ENCODE measurements around the gene KCNIP4.

KCNIP4 gene

GRCh38 chr4:21680326-21680898 lies 268.2 kb downstream of the KCNIP4 start:
- DNase-seq: no peak

- DNase-seq: no peak
These were observed 269.9 kb downstream of the KCNIP4 start for GRCh38 chr4:21678711-21679110.

DNA sequence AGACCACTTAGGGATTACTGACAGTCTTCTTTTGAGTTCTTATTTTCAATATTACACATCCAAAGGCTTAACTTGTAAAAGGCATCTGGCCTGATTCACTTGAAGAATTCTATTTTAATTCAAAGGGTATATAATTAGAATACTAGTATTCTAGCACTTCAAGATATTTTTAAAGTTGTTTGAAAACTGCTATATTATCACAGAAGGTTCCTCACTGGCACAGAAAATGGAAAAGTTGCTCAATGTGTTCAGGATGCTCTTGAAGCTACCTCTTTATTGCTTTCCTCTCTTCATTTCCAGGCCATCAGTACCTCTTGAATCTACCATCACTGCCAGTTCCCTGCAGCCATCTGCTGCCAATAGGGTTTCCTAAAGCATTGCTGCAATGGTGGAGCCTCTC lies 271.4 kb downstream of the KCNIP4 start:
- no peak for DNase-seq

- DNase-seq: no peak
These were observed 284.2 kb downstream of the KCNIP4 start for GRCh38 chr4:21664355-21664754.

- DNase-seq: no peak
These were observed 291.7 kb downstream of the KCNIP4 start for GRCh38 chr4:21656832-21657231.

- no peak for DNase-seq
These were observed 293.5 kb downstream of the KCNIP4 start for GRCh38 chr4:21655031-21655430.

DNA sequence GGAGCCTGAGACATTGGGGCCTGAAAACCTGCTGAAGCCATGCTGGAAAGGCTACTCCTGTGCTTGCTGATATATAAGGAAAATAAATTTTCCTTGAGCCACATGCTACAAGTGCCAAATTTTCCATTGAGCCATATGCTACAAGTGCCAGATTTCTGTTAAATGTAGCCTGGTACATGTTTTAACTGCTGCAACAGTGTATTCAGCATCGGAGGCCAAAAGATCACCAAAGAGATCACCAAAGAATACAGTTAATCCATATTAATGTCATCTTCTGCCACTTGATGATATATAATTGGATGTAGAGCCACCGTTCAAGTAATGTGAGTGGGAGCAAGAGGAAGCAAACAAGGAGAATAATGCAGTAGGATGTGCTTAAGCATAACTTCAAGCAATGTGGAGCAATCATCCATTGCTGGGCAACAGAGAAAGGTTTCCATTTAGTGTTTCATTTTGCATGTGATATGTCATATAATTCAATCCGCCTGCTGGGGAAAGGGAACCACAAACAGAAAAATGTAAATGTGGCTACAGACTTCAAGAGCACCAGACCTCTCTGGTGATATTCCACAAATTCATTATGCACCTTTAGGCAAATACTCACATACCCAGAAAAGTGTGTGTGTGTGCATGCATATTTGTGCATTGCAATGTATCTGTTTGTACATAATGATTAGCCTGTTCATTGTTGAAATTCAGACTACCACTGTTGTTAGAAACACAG lies 295.9 kb downstream of the KCNIP4 start:
- DNase-seq: no peak

DNA sequence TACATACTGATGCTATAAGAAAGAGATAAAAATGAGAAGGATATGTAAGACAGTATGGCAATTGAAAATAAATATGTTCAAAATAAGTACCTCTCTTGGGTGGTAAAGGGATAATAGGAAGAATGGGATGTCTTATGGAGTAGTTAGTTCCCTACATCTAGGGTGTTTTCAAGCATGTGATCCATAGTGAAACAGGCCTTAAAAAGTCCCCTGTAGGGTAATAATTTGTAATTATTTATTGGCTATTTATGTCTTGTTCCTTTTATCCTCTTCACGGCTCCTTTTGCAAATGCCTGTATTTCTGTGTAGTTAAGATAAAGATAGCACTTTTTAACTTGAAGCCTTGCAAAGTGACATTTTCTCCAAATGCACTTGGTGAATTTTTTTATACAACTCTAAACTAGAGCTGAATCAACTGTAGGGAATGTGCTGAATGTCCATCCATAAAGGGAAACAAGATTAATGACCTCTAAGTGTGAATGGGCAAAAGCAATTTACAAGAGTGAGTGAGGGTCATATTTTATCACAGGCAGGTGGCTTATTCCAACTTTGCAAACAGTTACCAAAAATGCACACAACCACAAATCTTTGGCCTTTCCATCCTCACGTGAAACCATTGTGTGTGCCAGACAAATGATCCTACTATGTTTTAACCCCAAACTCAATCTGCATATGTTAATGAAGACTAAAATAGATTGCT lies 299.0 kb downstream of the KCNIP4 start:
- no peak for DNase-seq

DNA sequence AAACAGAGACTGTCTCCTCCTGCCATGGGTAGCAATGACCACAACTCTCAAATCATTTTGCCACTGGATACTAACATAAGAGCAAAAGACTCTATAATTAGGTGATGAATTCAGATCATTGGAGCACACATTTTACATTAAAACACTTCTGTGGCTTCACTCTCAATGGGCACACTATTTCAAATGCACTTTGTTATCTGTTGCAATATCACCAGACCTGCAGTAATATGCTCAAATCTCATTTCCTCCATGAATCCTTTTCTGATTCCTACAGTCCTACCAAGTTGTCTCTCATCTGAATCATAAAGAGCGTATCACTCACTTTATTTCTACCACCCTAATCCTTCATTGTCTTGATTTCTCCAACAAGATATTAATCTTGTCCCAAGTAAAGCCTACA lies 302.8 kb downstream of the KCNIP4 start:
- no peak for DNase-seq

DNA sequence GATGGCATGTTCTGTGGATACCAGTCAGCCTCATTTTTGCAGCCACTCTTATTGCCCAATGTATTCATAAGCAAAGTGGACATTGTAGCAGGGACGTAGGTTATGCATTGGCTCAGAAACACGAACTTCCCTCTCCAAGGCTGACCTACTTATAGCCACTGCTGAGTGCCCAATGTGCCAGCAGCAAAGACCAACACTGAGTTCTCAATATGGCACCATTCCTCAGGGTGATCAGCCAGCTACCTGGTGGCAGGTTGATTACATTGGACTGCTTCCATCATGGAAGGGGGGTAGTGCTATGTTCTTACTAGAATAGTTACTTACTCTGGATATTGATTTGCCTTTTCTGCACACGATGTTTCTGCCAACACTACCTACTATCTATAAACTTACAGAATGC lies 306.9 kb downstream of the KCNIP4 start:
- no peak for DNase-seq

DNA sequence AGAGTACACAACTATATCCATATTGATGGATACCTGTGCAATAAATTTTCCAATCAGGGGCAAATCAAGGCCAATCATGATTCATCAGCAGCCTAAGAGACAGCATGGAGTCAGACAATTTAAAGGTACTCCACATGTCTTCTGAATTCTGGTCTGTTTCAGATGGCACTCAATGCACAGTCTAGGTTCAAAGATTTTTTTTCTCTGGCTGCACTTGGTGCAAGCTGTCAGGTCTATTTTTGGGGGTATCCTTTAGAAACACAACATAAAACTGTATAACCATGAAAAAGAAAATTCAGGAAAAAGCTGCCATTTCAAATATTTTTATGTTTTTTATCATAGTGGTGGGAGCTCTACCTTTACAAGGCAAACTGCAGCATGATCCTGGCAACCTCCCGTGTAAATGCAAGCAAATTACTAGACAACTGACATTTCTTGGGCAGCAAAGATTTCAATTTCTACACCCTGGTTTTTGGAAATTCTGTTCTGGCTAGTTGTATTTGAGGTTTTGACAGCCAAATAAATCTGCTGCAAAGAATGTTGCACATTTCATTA lies 310.3 kb downstream of the KCNIP4 start:
- DNase-seq: no peak

- no peak for DNase-seq
These were observed 319.5 kb downstream of the KCNIP4 start for GRCh38 chr4:21628916-21629610.

DNA sequence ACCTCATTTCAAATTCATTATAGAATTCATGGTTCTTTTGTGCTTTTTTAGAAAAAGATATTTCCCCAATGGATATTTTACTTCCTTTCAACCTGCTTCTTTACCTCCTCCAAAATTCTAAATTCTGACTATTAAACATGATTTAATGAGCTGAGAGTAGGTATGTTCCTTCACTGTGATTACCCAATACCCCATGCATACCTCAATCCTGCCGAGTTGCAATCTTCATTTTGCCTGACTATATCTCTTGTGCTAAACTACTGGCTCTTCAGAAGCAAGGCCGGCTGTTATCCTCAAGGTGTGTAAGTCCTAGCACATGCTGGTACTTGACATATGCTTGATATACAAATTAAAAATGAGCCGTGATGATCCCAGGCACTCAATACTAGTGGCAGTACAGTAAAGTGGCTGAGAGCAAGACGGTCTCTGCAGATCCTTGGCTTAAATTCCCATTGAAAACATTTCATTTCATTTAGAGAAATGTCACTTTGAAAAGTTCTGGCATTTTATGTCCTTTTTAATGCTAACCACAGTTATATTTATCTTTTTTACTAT lies 320.4 kb downstream of the KCNIP4 start:
- no peak for DNase-seq

- DNase-seq: no peak
These were observed 323.1 kb downstream of the KCNIP4 start for GRCh38 chr4:21625447-21625846.

GRCh38 chr4:21605006-21605405 lies 343.6 kb downstream of the KCNIP4 start:
- DNase-seq: no peak

DNA sequence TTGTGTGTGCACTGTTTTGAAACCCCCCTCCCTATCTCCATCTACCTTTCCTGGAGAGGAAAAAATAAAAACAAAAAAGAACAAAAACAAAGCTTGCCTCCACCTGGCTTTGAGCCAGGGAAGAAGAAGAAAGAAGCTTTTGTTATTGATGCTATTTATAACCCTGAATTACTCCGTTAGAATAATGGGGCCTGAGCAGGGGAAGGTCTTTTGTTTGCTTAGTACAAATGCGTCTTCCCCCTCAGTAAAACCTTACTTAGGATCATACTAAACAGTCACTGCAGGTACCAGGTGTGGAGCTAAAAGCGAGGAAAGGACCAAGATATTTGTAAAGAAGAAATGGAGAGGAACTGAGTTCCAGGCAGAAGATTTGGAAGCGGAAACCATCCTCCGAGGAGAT lies 352.1 kb downstream of the KCNIP4 start:
- DNase-seq: no peak

DNA sequence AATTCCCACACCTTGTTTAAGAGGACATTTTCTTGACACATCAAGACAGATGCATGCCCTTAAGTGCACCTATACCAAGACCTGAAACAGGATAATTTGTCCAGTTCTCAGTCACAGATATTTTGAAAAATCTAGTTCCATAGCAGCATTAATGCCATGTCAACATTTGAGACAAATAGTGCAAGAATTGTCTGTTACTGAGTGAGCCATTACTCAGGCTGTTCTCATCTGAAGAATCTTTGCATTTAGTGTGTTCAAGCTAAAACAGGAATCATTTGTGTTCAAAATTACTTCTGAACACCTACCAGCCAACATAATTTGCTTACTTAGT lies 354.9 kb downstream of the KCNIP4 start:
- no peak for DNase-seq

DNA sequence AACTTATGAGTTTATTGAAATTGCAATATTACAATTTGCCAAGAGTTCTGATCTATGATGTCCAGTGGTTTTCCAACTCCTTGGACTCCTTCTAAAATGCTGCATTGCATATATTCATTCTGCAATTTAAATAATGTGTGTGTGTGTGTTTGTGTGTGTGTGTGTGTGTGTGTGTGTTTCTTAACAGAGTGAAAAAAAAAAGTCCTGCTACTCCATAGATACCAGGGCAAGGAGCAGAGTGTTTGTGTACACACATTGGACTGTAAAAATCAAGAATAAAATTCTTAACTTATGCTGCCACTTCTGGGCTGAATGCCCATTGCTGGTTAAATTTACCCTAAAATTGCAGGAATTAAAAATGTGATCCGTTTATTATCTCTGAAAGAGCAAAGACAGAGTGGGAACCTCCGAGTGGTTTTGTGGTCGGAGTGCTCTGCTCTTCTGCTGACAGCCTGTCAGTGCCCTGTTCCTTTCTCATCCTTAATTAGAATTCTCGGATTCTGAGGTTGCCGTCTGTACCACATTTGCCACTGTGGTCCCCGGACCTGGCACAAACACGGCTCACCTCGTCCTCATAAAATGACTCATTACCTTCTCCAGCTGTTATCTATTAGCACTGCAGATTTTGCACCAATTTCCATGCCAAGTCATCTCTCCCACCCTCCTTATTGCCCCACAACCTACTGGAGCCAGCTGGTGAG lies 355.5 kb downstream of the KCNIP4 start:
- DNase-seq: no peak

DNA sequence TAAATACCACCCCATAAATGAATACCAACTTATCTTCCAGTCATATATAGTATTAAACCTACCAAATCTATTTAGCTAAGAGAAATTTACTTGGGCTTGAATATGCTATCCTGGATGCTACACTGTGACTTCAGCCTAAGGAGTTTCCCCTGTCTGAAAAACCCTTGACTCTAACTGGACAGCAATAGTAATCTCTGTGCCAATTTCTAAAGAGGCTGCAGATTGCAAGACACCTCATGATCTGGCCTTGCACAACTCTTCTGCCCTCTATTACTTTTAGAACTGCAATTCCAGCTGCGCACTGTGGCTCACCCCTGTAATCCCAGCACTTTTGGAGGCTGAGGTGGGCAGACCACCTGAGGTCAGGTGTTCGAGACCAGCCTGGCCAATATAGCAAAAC lies 371.5 kb downstream of the KCNIP4 start:
- no peak for DNase-seq

- no peak for DNase-seq
These were observed 377.5 kb downstream of the KCNIP4 start for GRCh38 chr4:21571100-21571499.

DNA sequence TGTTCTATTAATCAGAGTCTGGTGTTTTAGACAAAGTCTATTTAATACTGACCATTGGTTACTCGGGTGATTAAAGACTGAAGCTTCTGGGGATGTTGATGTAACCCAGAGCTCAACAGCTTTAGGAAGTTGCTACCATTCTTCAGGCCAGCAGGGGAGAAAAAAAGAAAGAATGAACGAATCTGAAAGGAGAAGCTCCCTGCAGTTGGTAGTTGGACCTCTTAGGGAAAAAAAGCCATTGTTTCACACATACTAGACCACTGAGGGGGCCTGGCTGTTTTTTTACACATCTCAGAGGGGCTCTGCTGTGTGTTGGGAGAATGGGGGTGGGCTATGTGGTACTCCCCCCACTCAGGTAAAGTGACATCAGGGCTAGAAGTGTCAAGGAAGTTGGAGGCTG lies 378.9 kb downstream of the KCNIP4 start:
- no peak for DNase-seq

- no peak for DNase-seq
These were observed 393.5 kb downstream of the KCNIP4 start for GRCh38 chr4:21555083-21555482.

- DNase-seq: no peak
These were observed 394.1 kb downstream of the KCNIP4 start for GRCh38 chr4:21554500-21554899.
